Tibial nerve (tissue), 4 donors: ENCODE measurements around the gene OSBPL10. TPM values are rescaled to one million over a fixed set of nuclear protein-coding genes. Genes with fewer than 3 reads are reported as not detected.

Source experiments
- DNase-seq, 2 donors: peaks; one replicate each; pipeline ENCODE4 v3.0.0-alpha.2; 2019; ENCODE audit warnings: low spot score in 2 of 2
- H3K27ac ChIP-seq, 4 donors: fragments of 200-600 bp; sonication (generic) in 3 of 4; one replicate each; pipeline ENCODE4 v1.5.1; 2017 to 2019; ENCODE audit warnings: mild to moderate bottlenecking in 1 of 4
- H3K27me3 ChIP-seq, 2 donors: fragments of 200-600 bp; sonication (generic) in 1 of 2; one replicate each; pipeline versions ENCODE4 v1.5.1 to v1.6.0; 2017 to 2019
- H3K36me3 ChIP-seq, 3 donors: fragments of 200-600 bp; sonication (generic); one replicate each; pipeline ENCODE4 v1.5.1; 2018 to 2019
- H3K4me1 ChIP-seq, 4 donors: fragments of 200-600 bp; sonication (generic) in 3 of 4; one replicate each; pipeline ENCODE4 v1.5.1; 2017 to 2019
- H3K4me3 ChIP-seq, 4 donors: fragments of 200-600 bp; sonication (generic) in 3 of 4; one replicate each; pipeline ENCODE4 v1.5.1; 2017 to 2019; ENCODE audit warnings: mild to moderate bottlenecking in 1 of 4, moderate library complexity in 1 of 4
- H3K9me3 ChIP-seq, 4 donors: fragments of 200-600 bp; sonication (generic) in 3 of 4; one replicate each; pipeline ENCODE4 v1.5.1; 2017 to 2019
- EP300 ChIP-seq, 2 donors: sonication (generic); formaldehyde crosslinking; IDR thresholded peaks; one replicate each; pipeline ENCODE4 v1.6.1; 2017; ENCODE audit warnings: antibody characterized with exemption in 2 of 2, mild to moderate bottlenecking in 1 of 2
- POLR2A ChIP-seq, 2 donors: fragments of 450-650 bp; IDR thresholded peaks; one replicate each; pipeline ENCODE4 v1.6.1; 2017; ENCODE audit warnings: antibody characterized with exemption in 2 of 2, mild to moderate bottlenecking in 2 of 2, moderate library complexity in 2 of 2
- WGBS, 2 donors: methylation state at CpG; one replicate each; pipeline ENCODE4 v1.1.5; 2018; 5-methylcytosine and 5-hydroxymethylcytosine counted together
- total RNA-seq, 4 donors: library from RNA; depleted of rRNA; stranded (reverse); fragments of >200 nt; gene quantifications; one replicate each; pipeline ENCODE4 v1.1.0, GENCODE V29; 2016
- TF ChIP-seq, protein P1 (sequence below), 5 experiments: fragments of 200-600 bp in 3 of 5; fragments of 450-650 bp in 2 of 5; sonication (generic) in 3 of 5; IDR thresholded peaks; one replicate each; pipeline ENCODE4 v1.5.1; 2016 to 2019; ENCODE audit warnings: antibody characterized with exemption in 5 of 5, mild to moderate bottlenecking in 3 of 5, moderate library complexity in 2 of 5

OSBPL10 gene
- total RNA-seq, 4 donors from 2014 or later, result 45.0 to 79.2 (median 60.4) TPM

DNA sequence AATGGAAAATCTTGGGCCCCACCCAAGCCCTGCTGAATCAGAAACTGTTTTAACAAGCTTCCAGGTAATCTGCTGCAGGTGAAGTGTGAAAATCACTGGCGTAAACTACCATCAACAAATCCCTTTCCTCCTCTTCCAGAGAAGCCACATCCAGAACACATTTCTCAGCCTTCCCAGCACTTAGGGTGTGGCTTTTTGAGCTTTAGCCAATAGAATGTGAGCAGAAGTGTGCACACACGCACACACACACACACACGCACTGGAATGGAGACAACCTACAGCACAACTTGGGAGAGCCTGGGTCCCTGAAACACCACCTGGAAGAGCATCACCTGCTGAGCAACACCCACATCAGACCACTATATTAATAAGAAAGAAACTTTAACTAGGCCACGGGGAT is 98.6 kb downstream of the OSBPL10 start:
- WGBS, 2 donors, result 82 to 83% methylated on average over 4 of the region's 4 CpGs

DNA sequence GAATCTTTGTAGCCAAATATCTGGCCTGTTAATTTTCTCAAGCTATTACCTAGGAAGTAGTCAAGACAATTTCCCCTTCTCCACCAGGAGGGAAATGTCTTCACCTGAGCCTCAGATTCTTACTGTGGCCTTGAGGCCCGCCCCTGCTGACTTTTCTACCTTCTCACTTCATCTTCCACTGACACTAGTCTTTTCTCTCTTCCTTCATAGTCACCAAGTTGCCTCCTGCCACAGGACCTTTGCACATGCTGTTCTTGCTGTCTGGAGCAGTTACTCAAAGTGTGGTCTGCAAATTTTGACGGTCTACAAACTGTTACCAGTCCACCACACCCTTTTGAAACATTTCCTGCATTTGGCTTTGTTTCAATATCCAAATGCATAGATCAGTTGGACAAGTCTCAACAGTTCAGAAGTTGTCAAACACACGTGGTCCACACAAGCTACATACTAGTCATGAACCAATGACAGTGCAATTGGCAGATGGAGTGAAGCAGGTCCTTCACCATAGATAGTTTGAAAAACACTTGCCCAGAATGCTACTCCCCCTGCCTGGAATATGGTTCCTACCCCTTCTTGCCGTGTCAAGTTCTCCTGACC is 100.5 kb downstream of the OSBPL10 start:
- H3K27me3 ChIP-seq, result no peaks in the 10 kb centered on the region
- peaks cover 0 to 4% (median 0%) of the 10 kb centered on the region in 4 donors for H3K4me1 ChIP-seq
- no peak for TF ChIP-seq EP300 (IDR thresholded peaks at IDR 0.05)
- TF ChIP-seq POLR2A (IDR thresholded peaks at IDR 0.05), result no peak
- TF ChIP-seq, protein P1, sequence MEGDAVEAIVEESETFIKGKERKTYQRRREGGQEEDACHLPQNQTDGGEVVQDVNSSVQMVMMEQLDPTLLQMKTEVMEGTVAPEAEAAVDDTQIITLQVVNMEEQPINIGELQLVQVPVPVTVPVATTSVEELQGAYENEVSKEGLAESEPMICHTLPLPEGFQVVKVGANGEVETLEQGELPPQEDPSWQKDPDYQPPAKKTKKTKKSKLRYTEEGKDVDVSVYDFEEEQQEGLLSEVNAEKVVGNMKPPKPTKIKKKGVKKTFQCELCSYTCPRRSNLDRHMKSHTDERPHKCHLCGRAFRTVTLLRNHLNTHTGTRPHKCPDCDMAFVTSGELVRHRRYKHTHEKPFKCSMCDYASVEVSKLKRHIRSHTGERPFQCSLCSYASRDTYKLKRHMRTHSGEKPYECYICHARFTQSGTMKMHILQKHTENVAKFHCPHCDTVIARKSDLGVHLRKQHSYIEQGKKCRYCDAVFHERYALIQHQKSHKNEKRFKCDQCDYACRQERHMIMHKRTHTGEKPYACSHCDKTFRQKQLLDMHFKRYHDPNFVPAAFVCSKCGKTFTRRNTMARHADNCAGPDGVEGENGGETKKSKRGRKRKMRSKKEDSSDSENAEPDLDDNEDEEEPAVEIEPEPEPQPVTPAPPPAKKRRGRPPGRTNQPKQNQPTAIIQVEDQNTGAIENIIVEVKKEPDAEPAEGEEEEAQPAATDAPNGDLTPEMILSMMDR (IDR thresholded peaks at IDR 0.05), result no peak
- no peaks in the 10 kb centered on the region for H3K9me3 ChIP-seq
- 75 to 94% methylated on average over 4 of the region's 4 CpGs for WGBS, 2 donors
- H3K27ac ChIP-seq, result no peak overlapping the region
- no peak overlapping the region for H3K4me3 ChIP-seq
- no peaks in the 10 kb centered on the region for H3K36me3 ChIP-seq
- DNase-seq, result no peak

More for the DNA sequence above, 98.6 kb downstream of the OSBPL10 start:
- no peak for DNase-seq
- no peak for TF ChIP-seq POLR2A (IDR thresholded peaks at IDR 0.05)
- TF ChIP-seq, protein P1 (IDR thresholded peaks at IDR 0.05), result no peak
- TF ChIP-seq EP300 (IDR thresholded peaks at IDR 0.05), result no peak
- Histone ChIP-seq H3K27ac (no peak overlapping the region), H3K27me3 (no peaks in the 10 kb centered on the region), H3K4me3 (no peak overlapping the region), H3K36me3 (no peaks in the 10 kb centered on the region), H3K9me3 (no peaks in the 10 kb centered on the region), H3K4me1 (peaks cover 0 to 4% (median 0%) of the 10 kb centered on the region in 4 donors)

DNA sequence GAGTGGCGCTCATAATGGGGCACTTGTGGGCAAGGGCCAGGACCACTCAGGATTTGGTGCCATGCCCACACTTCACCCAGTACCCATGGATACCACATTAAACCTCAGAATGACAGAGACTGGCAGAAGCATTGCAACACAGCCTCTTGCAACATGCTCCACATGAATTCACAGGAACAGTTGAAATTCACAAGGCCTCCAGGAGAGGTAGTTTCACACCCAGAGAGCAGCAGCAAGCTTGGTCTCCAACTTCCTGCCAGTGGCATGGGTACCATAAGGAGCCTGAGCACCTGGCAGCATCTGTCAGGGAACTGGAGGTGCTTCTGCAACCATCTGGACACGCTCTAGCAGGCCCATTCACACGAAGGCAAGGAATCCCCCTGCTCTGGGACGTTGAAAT is 101.0 kb downstream of the OSBPL10 start:
- no peak for TF ChIP-seq POLR2A (IDR thresholded peaks at IDR 0.05)
- H3K27me3 ChIP-seq, result no peaks in the 10 kb centered on the region
- peak in 1 of 2 donors; percentile 22 for DNase-seq
- peaks cover 0 to 4% (median 0%) of the 10 kb centered on the region in 4 donors for H3K4me1 ChIP-seq
- no peak overlapping the region for H3K27ac ChIP-seq
- no peaks in the 10 kb centered on the region for H3K36me3 ChIP-seq
- H3K4me3 ChIP-seq, result no peak overlapping the region
- WGBS, 2 donors, result 80 to 87% methylated on average over 4 of the region's 4 CpGs
- no peaks in the 10 kb centered on the region for H3K9me3 ChIP-seq

DNA sequence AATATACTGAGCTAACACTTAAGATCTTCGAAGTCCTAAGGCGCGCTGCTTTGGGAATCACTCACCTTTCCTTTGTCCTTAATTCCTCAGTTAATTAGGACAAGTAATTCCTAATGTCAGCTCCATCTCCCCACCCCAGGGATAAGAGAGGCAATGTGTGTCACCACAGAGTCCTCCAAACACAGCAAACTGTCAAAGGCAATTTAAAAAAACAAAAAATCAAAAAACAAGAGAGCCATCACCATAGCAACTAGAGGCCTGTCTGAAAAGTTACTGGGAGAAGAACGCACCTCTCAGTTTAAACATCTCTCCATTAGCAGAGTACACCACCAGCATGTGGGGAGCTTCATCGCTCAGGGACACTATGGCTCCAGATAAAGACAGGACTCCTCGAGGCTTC is 101.7 kb downstream of the OSBPL10 start:
- 95 to 96% methylated on average over 6 of the region's 6 CpGs for WGBS, 2 donors
- DNase-seq, result no peak
- Histone ChIP-seq H3K4me1 (peaks cover 0 to 4% (median 0%) of the 10 kb centered on the region in 4 donors), H3K27me3 (no peaks in the 10 kb centered on the region), H3K4me3 (no peak overlapping the region), H3K9me3 (no peaks in the 10 kb centered on the region), H3K27ac (no peak overlapping the region), H3K36me3 (no peaks in the 10 kb centered on the region)
- TF ChIP-seq, protein P1 (IDR thresholded peaks at IDR 0.05), result no peak
- TF ChIP-seq POLR2A (IDR thresholded peaks at IDR 0.05) (no peak), EP300 (IDR thresholded peaks at IDR 0.05) (no peak)

DNA sequence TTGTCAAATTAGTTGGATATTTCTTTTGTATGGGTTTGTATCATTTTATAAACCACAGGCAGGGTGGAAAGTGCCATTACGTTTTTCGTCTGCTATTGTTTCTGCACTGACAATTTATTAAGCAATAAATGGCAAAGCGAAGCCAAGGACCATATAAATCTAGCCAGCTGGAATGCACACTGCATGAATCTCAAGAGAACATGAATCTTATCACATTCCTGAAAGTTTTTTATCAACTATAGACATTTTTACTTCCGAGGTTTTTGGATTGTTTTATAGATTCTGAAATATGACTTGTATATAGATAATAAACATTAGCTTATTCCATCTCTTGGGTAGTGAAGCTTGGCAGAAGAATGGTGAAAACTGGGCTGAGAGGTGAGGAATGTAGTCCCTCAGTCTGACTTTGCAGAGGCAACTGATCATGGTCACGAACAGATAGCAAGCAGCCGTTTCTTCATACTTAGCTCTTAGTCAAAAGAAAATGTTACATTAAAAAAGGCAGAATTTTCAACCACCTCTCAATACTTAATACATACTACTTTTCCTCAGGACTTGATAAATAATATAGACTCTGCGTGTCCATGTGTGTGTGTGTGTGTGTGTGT is 102.7 kb downstream of the OSBPL10 start:
- H3K27me3 ChIP-seq, result no peaks in the 10 kb centered on the region
- 64 to 74% methylated on average over 7 of the region's 7 CpGs for WGBS, 2 donors

More for the DNA sequence above, 102.7 kb downstream of the OSBPL10 start:
- Histone ChIP-seq H3K4me3 (no peak overlapping the region), H3K36me3 (no peaks in the 10 kb centered on the region), H3K4me1 (peaks cover 0 to 4% (median 0%) of the 10 kb centered on the region in 4 donors), H3K9me3 (no peaks in the 10 kb centered on the region), H3K27ac (no peak overlapping the region)
- TF ChIP-seq, protein P1 (IDR thresholded peaks at IDR 0.05), result no peak
- TF ChIP-seq EP300 (IDR thresholded peaks at IDR 0.05), result peak in 1 of 2 donors; percentile 26
- TF ChIP-seq POLR2A (IDR thresholded peaks at IDR 0.05), result no peak
- no peak for DNase-seq
